ENCODE data around the gene PRSS27. TPM values are rescaled to one million over a fixed set of nuclear protein-coding genes. Genes with fewer than 3 reads are reported as not detected.
A peak's percentile ranks its signal among the peaks of the same experiment; 100 is the strongest.
"Not testable (repeated sequence)": the region's sequence is repeated elsewhere in the genome, so short reads cannot be mapped to it uniquely, and the experiment has no call there.

PRSS27 gene
- total and polyA plus RNA-seq, 2 donors (not counting 1 experiment from before 2014, with no cell fraction given), result 2.1 to 2.4 TPM

DNA sequence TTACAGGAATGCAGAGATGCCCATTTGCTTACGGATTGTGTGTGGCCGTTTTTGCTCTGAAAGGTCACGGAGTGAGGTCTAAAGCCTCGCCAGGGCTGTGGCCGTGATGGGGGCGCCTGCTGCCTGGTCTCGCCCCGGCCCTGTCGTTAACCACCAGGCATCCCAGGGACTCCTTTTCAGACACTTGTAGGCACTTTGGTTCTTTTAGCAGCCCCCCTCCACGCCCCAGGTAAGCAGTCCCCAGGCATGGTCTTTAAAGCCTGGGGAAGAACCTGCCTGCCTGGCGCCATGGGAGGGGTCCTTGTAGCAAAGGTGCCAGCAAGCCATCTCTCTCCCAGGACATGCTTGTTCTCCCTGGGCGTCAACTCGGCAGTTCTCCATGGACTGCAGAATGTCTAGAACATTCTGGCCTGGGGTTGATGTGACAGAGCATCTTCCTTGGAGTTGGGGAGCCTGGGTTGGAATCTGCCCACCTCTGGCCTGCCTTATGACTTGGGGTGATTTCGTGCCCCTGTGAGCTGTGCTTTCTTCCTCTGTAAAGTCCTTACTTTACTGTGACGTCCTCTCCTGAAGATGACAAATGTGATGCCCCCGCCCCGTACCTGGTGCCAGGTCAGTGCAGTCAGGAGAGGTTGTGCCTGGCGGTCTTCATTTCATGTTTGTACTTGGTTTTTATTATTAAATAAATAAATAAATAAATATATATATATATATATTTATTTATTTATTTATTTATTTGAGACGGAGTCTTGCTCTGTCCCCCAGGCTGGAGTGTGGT, 32.3 kb downstream of the PRSS27 start:
- Histone ChIP-seq H4K20me1 (ENCODE audit: control insufficient read depth, insufficient read depth, low read length, poor library complexity, severe bottlenecking) (peaks cover 51% of the 10 kb centered on the region), H3K36me3 (replicated peaks in 1 of 2; ENCODE audit: control extremely low read depth in 1 of 2, control insufficient read depth in 1 of 2, extremely low read depth in 1 of 2, insufficient read depth in 2 of 2, low read length in 1 of 2) (peaks cover 2 to 19% of the 10 kb centered on the region in 2 experiments), H3K27ac (ENCODE audit: low read length in 2 of 2) (peak overlapping the region; percentile 72 to 87), H3K4me1 (ENCODE audit: control insufficient read depth in 2 of 2, insufficient read depth in 2 of 2, low read length in 2 of 2) (peaks cover 18 to 23% of the 10 kb centered on the region in 2 donors), H3K4me3 (ENCODE audit: control extremely low read depth in 1 of 5, extremely low read depth in 1 of 5, insufficient read depth in 1 of 5, low read depth in 2 of 5, low read length in 4 of 5) (peak overlapping the region in 4 of 5 experiments; percentile 20 to 62 (median 35)), H2AFZ (ENCODE audit: insufficient read depth, low read depth, low read length, poor library complexity, severe bottlenecking) (no peak overlapping the region), H3K27me3 (replicated peaks in 1 of 4; ENCODE audit: control extremely low read depth in 1 of 4, control insufficient read depth in 3 of 4, insufficient read depth in 4 of 4, low read length in 3 of 4) (no peaks in the 10 kb centered on the region), H3K9ac (ENCODE audit: low read length) (peak overlapping the region; percentile 61), H3K79me2 (ENCODE audit: control insufficient read depth, insufficient read depth, low read length) (peaks cover 62% of the 10 kb centered on the region), H3K4me2 (replicated peaks; ENCODE audit: low read depth, low read length, poor library complexity, severe bottlenecking) (peak overlapping the region; percentile 86), H3K9me3 (ENCODE audit: control extremely low read depth in 1 of 3, control insufficient read depth in 2 of 3, insufficient read depth in 1 of 3, low read length in 2 of 3) (no peaks in the 10 kb centered on the region)
- H3K27ac Mint-ChIP-seq, result peak overlapping the region; percentile 90
- POLR2A ChIA-PET, result interaction anchor here (0.7 to 1.2 kb wide), 3 partner anchors 11 to 85 kb away, joined by 3 read pairs; partner anchors contain the start of gene PRSS27
- no peaks in the 10 kb centered on the region for H3K9me3 Mint-ChIP-seq (ENCODE audit: insufficient read depth)
- CTCF ChIA-PET, result interaction anchor here (1.2 to 1.4 kb wide), 2 partner anchors 11 to 14 kb away, joined by 3 read pairs; no protein-coding TSS in a partner anchor
- WGBS (ENCODE audit: insufficient coverage), result 40% methylated on average over 13 of the region's 19 CpGs
- peak overlapping the region; percentile 86 for H3K4me3 Mint-ChIP-seq
- no peaks in the 10 kb centered on the region for H3K27me3 Mint-ChIP-seq
- H3K4me1 Mint-ChIP-seq, result peaks cover 29% of the 10 kb centered on the region
- ATAC-seq (ENCODE audit: low read depth) (no peak), DNase-seq (no peak)
- no peak for TF ChIP-seq EZH2 (IDR thresholded peaks at IDR 0.05; ENCODE audit: borderline replicate concordance, insufficient read depth, low read depth, low read length, poor library complexity, severe bottlenecking)
- intact Hi-C loops (cut with micrococcal nuclease), result loop anchor here (10.0 kb wide), 1 partner anchor 87 kb away; the partner anchor contains the start of gene ELOB

DNA sequence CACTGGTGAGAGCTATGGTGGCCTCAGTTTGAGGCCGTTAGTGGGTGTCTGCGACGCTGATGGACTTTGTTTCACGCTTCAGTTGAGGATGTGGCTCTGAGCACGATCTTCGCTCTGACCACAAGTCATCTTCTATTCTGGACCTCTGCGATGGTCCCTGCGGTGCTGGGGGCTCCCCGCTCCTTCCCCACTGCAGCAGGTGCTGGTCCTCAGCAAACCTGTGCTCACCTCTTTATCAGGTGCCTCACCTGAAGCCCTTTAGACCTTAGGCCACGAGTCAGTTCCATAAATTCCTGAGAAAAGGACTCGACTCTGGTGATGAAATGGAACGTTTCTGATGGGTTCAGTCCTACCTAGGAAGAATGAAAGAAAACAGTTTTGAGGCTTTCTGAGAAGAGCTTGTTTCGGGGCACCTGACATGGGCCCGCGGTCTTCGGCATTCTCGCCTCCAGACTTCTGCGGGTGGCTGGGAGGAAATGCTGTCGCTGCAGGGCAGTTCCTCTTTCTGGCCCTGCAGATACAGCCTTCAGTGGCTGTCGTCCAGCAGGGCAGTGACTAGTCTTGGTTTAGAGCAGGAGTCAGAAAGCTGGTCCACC, 33.0 kb downstream of the PRSS27 start:
- Histone ChIP-seq H3K27me3 (replicated peaks in 1 of 4; ENCODE audit: control extremely low read depth in 1 of 4, control insufficient read depth in 3 of 4, insufficient read depth in 4 of 4, low read length in 3 of 4) (no peaks in the 10 kb centered on the region), H3K9me3 (ENCODE audit: control extremely low read depth in 1 of 3, control insufficient read depth in 2 of 3, insufficient read depth in 1 of 3, low read length in 2 of 3) (no peaks in the 10 kb centered on the region), H3K9ac (ENCODE audit: low read length) (peak overlapping the region; percentile 61), H3K27ac (ENCODE audit: low read length in 2 of 2) (peak overlapping the region; percentile 72 to 87), H2AFZ (ENCODE audit: insufficient read depth, low read depth, low read length, poor library complexity, severe bottlenecking) (peak overlapping the region; percentile 35), H3K4me1 (ENCODE audit: control insufficient read depth in 2 of 2, insufficient read depth in 2 of 2, low read length in 2 of 2) (peaks cover 18 to 23% of the 10 kb centered on the region in 2 donors), H3K36me3 (replicated peaks in 1 of 2; ENCODE audit: control extremely low read depth in 1 of 2, control insufficient read depth in 1 of 2, extremely low read depth in 1 of 2, insufficient read depth in 2 of 2, low read length in 1 of 2) (peaks cover 0 to 17% of the 10 kb centered on the region in 2 experiments), H3K4me2 (replicated peaks; ENCODE audit: low read depth, low read length, poor library complexity, severe bottlenecking) (peak overlapping the region; percentile 86), H3K79me2 (ENCODE audit: control insufficient read depth, insufficient read depth, low read length) (peaks cover 62% of the 10 kb centered on the region), H4K20me1 (ENCODE audit: control insufficient read depth, insufficient read depth, low read length, poor library complexity, severe bottlenecking) (peaks cover 45% of the 10 kb centered on the region), H3K4me3 (ENCODE audit: control extremely low read depth in 1 of 5, extremely low read depth in 1 of 5, insufficient read depth in 1 of 5, low read depth in 2 of 5, low read length in 4 of 5) (peak overlapping the region; percentile 20 to 62 (median 39))
- ChIA-PET CTCF (interaction anchor here (1.2 to 1.4 kb wide), 2 partner anchors 12 to 14 kb away, joined by 3 read pairs; no protein-coding TSS in a partner anchor), POLR2A (interaction anchor here (0.6 to 1.2 kb wide), 4 partner anchors 12 to 532 kb away, joined by 3 read pairs; partner anchors contain the start of genes PRSS27 and TRAF7)
- intact Hi-C loops (cut with micrococcal nuclease), result loop anchor here (10.0 kb wide), 1 partner anchor 88 kb away; the partner anchor contains the start of gene ELOB
- H3K27me3 Mint-ChIP-seq, result no peaks in the 10 kb centered on the region
- peak; percentile 44 for ATAC-seq (ENCODE audit: low read depth)
- H3K4me1 Mint-ChIP-seq, result peaks cover 31% of the 10 kb centered on the region
- H3K9me3 Mint-ChIP-seq (ENCODE audit: insufficient read depth), result no peaks in the 10 kb centered on the region
- peak overlapping the region; percentile 90 for H3K27ac Mint-ChIP-seq
- H3K4me3 Mint-ChIP-seq, result peak overlapping the region; percentile 86
- DNase-seq, result peak; percentile 82
- TF ChIP-seq EZH2 (IDR thresholded peaks at IDR 0.05; ENCODE audit: borderline replicate concordance, insufficient read depth, low read depth, low read length, poor library complexity, severe bottlenecking), result no peak
- TF ChIP-seq, protein P1, sequence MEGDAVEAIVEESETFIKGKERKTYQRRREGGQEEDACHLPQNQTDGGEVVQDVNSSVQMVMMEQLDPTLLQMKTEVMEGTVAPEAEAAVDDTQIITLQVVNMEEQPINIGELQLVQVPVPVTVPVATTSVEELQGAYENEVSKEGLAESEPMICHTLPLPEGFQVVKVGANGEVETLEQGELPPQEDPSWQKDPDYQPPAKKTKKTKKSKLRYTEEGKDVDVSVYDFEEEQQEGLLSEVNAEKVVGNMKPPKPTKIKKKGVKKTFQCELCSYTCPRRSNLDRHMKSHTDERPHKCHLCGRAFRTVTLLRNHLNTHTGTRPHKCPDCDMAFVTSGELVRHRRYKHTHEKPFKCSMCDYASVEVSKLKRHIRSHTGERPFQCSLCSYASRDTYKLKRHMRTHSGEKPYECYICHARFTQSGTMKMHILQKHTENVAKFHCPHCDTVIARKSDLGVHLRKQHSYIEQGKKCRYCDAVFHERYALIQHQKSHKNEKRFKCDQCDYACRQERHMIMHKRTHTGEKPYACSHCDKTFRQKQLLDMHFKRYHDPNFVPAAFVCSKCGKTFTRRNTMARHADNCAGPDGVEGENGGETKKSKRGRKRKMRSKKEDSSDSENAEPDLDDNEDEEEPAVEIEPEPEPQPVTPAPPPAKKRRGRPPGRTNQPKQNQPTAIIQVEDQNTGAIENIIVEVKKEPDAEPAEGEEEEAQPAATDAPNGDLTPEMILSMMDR (IDR thresholded peaks at IDR 0.05), result no peak
- 4% methylated on average over 20 of the region's 20 CpGs for WGBS (ENCODE audit: insufficient coverage)

DNA sequence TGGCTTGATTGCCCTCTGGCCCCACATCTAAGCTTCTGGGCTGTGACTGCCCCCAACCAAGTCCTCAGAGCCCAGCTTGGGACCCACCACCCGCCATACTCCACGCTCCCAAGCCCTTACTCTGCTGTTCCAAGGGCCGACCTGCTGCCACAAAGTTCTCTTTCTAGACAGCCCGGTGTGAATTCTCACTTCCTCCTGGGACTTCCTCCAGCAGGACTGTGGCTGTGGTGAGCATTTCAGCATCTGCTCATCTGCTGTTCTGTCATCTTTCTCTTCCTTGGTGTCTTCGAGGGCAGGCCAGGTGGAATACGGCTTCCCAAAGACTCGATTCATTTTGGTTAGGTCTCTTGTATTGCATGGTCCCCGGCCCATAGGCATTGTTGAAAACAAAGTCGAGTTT, 33.9 kb downstream of the PRSS27 start:
- not testable (repeated sequence) for H3K27ac Mint-ChIP-seq
- peak; percentile 32 for ATAC-seq (ENCODE audit: low read depth)

More for the DNA sequence above, 33.9 kb downstream of the PRSS27 start:
- H3K9me3 Mint-ChIP-seq (ENCODE audit: insufficient read depth); H3K27me3 Mint-ChIP-seq; H3K4me3 ChIP-seq (ENCODE audit: control extremely low read depth in 1 of 5, extremely low read depth in 1 of 5, insufficient read depth in 1 of 5, low read depth in 2 of 5, low read length in 4 of 5); H3K36me3 ChIP-seq (replicated peaks in 1 of 2; ENCODE audit: control extremely low read depth in 1 of 2, control insufficient read depth in 1 of 2, extremely low read depth in 1 of 2, insufficient read depth in 2 of 2, low read length in 1 of 2); DNase-seq; H3K27me3 ChIP-seq (replicated peaks in 1 of 4; ENCODE audit: control extremely low read depth in 1 of 4, control insufficient read depth in 3 of 4, insufficient read depth in 4 of 4, low read length in 3 of 4); H3K9me3 ChIP-seq (ENCODE audit: control extremely low read depth in 1 of 3, control insufficient read depth in 2 of 3, insufficient read depth in 1 of 3, low read length in 2 of 3); POLR2A ChIA-PET; H3K4me2 ChIP-seq (replicated peaks; ENCODE audit: low read depth, low read length, poor library complexity, severe bottlenecking); H3K9ac ChIP-seq (ENCODE audit: low read length); H2AFZ ChIP-seq (ENCODE audit: insufficient read depth, low read depth, low read length, poor library complexity, severe bottlenecking); H3K4me3 Mint-ChIP-seq: not testable (repeated sequence)
- CTCF ChIA-PET, result interaction anchor here (1.2 kb wide), 1 partner anchor 13 kb away, joined by 3 read pairs; no protein-coding TSS in a partner anchor
- peaks cover 57% of the 10 kb centered on the region for H3K79me2 ChIP-seq (ENCODE audit: control insufficient read depth, insufficient read depth, low read length)
- peaks cover 21 to 33% of the 10 kb centered on the region in 2 donors for H3K4me1 ChIP-seq (ENCODE audit: control insufficient read depth in 2 of 2, insufficient read depth in 2 of 2, low read length in 2 of 2)
- peak overlapping the region in 1 of 2 donors; percentile 51 for H3K27ac ChIP-seq (ENCODE audit: low read length in 2 of 2)
- H4K20me1 ChIP-seq (ENCODE audit: control insufficient read depth, insufficient read depth, low read length, poor library complexity, severe bottlenecking), result peaks cover 36% of the 10 kb centered on the region
- no CpG with 5 or more reads among the region's 9 CpGs for WGBS (ENCODE audit: insufficient coverage)
- peaks cover 32% of the 10 kb centered on the region for H3K4me1 Mint-ChIP-seq
- intact Hi-C loops (cut with micrococcal nuclease), result loop anchor here (10.0 kb wide), 1 partner anchor 89 kb away; the partner anchor contains the start of gene ELOB

Data from B cell (primary cell).